ENCODE data around the gene POU2F2. TPM values are rescaled to one million over a fixed set of nuclear protein-coding genes. Genes with fewer than 3 reads are reported as not detected.
A peak's percentile ranks its signal among the peaks of the same experiment; 100 is the strongest.

POU2F2 gene
- total and polyA plus RNA-seq, 9 of the 15 experiments (the other 6 are each of a cell fraction or from before 2014, with no cell fraction given): 0.03 to 0.68 (median 0.14) TPM

DNA sequence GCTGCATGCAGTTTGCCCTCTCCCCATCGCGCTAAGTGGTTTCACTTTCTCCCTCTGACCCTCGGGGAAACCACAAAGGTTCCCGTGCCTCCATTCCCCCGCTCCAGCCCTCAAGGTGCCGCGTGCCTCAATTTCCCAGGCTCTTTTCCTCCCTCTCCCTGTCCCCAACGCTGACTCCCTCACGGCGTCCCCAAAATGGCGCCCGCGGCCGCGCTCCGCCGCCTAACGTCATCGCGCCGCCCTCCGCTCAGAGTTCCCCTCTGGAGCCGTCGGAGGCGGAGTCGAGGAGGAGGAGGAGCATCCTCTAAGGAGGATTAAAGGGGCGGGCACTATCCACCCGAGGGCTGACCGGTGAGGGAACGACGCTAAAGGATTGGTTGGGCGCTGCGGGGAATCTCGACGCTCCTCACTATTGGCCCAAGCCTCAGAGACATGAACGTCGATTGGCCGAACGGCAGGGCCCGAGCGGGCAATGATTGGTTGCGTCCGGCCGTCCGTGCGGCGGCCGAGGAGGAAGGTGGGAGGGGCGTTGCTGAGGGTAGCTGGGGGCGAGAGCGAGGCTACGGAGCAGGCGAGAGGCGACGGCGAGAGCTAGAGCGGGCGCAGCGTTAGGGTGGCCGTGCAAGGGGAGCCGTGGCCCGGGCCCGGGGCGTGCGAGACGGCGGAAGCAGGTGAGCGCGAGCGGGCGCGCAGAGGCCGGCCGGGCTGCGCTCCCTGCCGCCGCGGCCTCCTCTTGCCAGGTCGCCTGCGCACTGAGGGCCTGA lies 56.4 kb downstream of the POU2F2 start, which contains the start of gene ZNF574 (continued):
- TF ChIP-seq, protein P1, sequence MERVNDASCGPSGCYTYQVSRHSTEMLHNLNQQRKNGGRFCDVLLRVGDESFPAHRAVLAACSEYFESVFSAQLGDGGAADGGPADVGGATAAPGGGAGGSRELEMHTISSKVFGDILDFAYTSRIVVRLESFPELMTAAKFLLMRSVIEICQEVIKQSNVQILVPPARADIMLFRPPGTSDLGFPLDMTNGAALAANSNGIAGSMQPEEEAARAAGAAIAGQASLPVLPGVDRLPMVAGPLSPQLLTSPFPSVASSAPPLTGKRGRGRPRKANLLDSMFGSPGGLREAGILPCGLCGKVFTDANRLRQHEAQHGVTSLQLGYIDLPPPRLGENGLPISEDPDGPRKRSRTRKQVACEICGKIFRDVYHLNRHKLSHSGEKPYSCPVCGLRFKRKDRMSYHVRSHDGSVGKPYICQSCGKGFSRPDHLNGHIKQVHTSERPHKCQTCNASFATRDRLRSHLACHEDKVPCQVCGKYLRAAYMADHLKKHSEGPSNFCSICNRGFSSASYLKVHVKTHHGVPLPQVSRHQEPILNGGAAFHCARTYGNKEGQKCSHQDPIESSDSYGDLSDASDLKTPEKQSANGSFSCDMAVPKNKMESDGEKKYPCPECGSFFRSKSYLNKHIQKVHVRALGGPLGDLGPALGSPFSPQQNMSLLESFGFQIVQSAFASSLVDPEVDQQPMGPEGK (CRISPR knock-in tag; IDR thresholded peaks at IDR 0.05; ENCODE audit: borderline replicate concordance): peak; percentile 83; the same call in 1 of the 2 replicates
- TF ChIP-seq POLR2H (tag; IDR thresholded peaks at IDR 0.05; ENCODE audit: low read depth) (peak; percentile 96), TRIM28 (IDR thresholded peaks at IDR 0.05) (no peak), ZFPM2 (CRISPR knock-in tag; IDR thresholded peaks at IDR 0.05) (no peak), BRF1 (IDR thresholded peaks at IDR 0.05; ENCODE audit: borderline replicate concordance, extremely low read depth, insufficient read length) (no peak), DACH1 (IDR thresholded peaks at IDR 0.05; ENCODE audit: partially characterized antibody) (no peak), BRD9 (IDR thresholded peaks at IDR 0.05; ENCODE audit: low read depth, partially characterized antibody) (no peak), GATAD2B (IDR thresholded peaks at IDR 0.05; ENCODE audit: borderline replicate concordance) (no peak), FOXA1 (IDR thresholded peaks at IDR 0.05; ENCODE audit: borderline replicate concordance) (no peak), SETDB1 (IDR thresholded peaks at IDR 0.05; ENCODE audit: low read length) (no peak), EZH2 (IDR thresholded peaks at IDR 0.05; ENCODE audit: borderline replicate concordance, low read depth, low read length) (no peak), HCFC1 (IDR thresholded peaks at IDR 0.05; ENCODE audit: low read depth, low read length) (no peak), PRMT5 (CRISPR knock-in tag; IDR thresholded peaks at IDR 0.05) (no peak), DPF2 (IDR thresholded peaks at IDR 0.05) (peak; percentile 8; the same call in 1 of the 2 replicates), MAFG (tag; conservative IDR thresholded peaks at IDR 0.05) (no peak), ZSCAN29 (IDR thresholded peaks at IDR 0.05) (no peak), ZNF695 (CRISPR knock-in tag; IDR thresholded peaks at IDR 0.05) (0 out of 2 replicates have a peak, but pooled peaks have one; percentile 36), GATA2 (CRISPR knock-in tag; IDR thresholded peaks at IDR 0.05) (no peak), EHMT2 (IDR thresholded peaks at IDR 0.05) (no peak), E2F3 (CRISPR knock-in tag; IDR thresholded peaks at IDR 0.05) (0 out of 2 replicates have a peak, but pooled peaks have one; percentile 20), TCF7 (IDR thresholded peaks at IDR 0.05; ENCODE audit: borderline replicate concordance) (no peak), ZNF324 (CRISPR knock-in tag; IDR thresholded peaks at IDR 0.05) (0 out of 2 replicates have a peak, but pooled peaks have one; percentile 18), SUPT5H (IDR thresholded peaks at IDR 0.05) (peak; percentile 99), ZNF445 (CRISPR knock-in tag; IDR thresholded peaks at IDR 0.05; ENCODE audit: low read depth) (0 out of 2 replicates have a peak, but pooled peaks have one; percentile 20)
- TF ChIP-seq, protein P2, sequence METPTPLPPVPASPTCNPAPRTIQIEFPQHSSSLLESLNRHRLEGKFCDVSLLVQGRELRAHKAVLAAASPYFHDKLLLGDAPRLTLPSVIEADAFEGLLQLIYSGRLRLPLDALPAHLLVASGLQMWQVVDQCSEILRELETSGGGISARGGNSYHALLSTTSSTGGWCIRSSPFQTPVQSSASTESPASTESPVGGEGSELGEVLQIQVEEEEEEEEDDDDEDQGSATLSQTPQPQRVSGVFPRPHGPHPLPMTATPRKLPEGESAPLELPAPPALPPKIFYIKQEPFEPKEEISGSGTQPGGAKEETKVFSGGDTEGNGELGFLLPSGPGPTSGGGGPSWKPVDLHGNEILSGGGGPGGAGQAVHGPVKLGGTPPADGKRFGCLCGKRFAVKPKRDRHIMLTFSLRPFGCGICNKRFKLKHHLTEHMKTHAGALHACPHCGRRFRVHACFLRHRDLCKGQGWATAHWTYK (CRISPR knock-in tag; IDR thresholded peaks at IDR 0.05): no peak
- TF ChIP-seq, protein P3, sequence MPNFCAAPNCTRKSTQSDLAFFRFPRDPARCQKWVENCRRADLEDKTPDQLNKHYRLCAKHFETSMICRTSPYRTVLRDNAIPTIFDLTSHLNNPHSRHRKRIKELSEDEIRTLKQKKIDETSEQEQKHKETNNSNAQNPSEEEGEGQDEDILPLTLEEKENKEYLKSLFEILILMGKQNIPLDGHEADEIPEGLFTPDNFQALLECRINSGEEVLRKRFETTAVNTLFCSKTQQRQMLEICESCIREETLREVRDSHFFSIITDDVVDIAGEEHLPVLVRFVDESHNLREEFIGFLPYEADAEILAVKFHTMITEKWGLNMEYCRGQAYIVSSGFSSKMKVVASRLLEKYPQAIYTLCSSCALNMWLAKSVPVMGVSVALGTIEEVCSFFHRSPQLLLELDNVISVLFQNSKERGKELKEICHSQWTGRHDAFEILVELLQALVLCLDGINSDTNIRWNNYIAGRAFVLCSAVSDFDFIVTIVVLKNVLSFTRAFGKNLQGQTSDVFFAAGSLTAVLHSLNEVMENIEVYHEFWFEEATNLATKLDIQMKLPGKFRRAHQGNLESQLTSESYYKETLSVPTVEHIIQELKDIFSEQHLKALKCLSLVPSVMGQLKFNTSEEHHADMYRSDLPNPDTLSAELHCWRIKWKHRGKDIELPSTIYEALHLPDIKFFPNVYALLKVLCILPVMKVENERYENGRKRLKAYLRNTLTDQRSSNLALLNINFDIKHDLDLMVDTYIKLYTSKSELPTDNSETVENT (CRISPR knock-in tag; IDR thresholded peaks at IDR 0.05): peak; percentile 96

Measured in K562 (cell line).